Lung microvascular endothelial cell (primary cell): ENCODE data around the gene RCOR1. TPM values are rescaled to one million over a fixed set of nuclear protein-coding genes. Genes with fewer than 3 reads are reported as not detected.
"Not testable (repeated sequence)": the region's sequence is repeated elsewhere in the genome, so short reads cannot be mapped to it uniquely, and the experiment has no call there.

Source experiments
- DNase-seq, 2 donors: peaks; one replicate each; pipeline versions ENCODE4 v3.0.0 to v3.0.0-alpha.2; 2010; ENCODE audit warnings: low read depth in 2 of 2
- total RNA-seq: library from RNA; depleted of rRNA; stranded (reverse); fragments of >200 nt; gene quantifications from 2 replicates; pipeline ENCODE4 v1.2.1, GENCODE V29; 2014

Gene RCOR1
- total RNA-seq, 1 donor from 2014 or later, result 8.1 TPM

DNA sequence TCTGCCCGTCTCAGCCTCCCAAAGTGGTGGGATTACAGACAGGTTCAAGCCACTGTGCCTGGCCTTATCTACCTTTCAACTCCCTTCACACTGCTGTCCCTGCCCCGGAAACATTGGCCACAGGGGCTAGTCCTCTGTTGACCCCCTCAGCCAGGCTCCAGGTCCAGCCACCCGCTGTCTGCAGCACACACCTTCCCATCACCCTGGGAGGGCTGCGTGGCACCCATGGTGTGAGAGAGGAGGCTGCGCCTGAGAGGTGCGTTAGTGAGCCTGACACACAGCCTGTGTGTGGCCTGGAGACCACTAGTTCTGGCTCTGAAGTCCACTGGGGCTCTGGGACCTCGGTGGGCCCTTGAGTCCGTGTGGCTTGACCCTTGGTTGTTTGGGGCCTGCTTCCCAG lies 156.4 kb downstream of the RCOR1 start:
- no peak for DNase-seq

DNA sequence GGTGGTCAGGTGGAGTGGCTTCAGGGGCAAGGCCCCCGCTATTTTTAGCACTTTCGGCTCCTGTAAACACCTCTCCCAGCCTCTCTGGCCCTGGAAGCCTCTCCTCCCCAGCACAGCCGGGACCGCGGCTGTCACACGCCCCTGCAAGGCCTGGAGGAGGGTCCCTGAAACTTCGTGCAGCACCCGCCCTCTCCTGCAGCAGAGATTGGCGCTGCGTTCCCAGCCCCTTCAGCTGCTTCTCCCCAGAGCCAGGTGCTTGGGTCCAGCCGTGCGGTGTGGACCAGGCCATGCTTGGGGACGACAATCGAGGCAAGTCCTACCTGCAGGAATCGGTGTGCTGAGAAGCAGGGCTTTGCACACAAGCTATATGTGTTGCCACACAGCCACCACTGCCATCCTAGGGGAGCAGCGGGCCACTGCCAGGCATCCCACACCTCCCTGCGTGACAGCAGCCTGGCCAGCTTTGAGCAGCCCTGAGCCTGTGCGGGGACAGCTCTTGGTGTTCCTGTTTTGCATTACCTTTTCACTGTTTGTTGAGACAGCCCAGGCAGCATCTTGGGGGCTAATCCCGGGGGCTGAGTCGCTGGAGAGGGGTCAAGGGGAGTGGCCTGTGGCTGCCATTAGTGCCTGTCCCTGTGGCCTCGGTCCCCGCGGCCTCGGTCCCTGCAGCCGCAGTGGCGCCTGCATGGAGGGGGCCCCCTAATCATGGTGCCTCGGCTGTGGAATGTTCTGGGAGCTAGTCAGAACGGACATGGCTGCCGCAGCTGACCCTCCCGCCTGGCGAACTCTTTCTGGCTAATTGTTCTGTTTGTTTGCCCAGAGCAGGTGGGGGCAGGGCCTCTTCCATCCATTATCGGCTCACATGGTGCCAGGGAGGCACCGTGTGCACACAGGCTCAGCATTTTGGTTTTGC lies 157.2 kb downstream of the RCOR1 start:
- no peak for DNase-seq

DNA sequence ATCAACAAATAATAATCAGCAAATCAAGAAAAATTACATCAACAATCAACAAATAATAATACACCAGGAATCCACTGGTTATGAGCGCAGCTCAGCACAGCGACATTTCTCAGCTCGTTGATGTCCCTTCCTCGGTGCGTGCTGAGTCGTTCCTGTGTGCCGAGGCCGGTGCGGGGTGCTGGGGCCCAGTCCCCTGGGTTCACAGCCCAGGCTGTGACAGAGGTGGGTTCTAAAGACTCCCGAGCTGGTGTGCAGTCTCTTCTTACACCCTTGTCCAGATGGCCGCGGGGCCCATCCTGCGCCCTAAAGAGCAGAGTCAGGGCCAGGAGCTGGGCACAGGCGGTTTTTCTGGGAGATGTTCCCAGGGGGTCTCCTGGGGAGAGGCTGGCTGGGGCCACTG lies 157.9 kb downstream of the RCOR1 start:
- DNase-seq, result no peak

DNA sequence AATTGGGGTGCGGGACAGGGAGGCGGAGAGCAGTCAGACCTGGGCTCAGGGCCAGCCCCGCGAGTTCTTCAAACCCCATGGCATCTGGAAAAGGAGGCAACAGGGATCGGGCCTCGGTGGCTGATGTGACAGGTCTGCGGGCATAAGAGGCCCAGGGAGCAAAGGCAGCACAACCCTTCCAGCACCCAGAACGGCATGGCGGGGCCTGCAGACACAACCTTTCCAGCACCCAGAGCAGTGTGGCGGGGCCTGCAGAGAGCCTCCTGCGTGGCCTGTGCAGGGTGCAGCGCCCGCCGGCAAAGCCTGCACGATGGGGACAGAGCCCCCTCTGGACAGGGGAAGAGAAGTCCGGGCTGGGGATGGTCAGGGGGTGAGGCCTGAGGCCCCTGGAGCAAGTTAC lies 158.6 kb downstream of the RCOR1 start:
- DNase-seq, result no peak

DNA sequence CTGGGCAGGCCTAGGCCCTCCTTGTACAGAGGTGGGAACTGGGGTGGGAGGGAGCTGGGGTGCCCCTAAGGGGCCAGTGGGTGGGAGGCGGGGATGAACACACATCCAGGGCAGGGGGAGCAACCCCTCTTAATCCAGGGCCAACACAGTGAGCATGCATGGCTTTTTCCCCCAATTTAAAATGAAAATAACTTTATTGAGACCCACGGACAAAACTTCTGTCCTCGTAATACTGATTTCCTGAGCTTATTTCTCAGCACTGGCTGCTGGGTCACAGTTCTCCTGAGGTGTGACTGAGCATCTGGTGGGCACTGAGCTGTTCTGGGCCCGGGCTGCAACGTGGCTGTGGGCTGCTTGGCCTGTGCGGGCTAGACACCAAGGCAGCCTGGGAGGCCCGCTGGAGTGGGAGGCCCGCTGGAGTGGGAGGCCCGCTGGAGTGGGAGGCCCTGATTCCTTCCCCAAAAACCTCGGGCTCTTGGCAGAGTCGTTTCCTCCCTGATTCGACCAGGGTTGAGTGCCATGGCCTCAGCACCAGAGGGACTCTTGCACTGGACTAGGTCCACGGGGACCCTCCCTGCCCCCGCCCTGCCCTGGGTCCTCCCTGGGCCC lies 159.9 kb downstream of the RCOR1 start:
- no peak for DNase-seq

DNA sequence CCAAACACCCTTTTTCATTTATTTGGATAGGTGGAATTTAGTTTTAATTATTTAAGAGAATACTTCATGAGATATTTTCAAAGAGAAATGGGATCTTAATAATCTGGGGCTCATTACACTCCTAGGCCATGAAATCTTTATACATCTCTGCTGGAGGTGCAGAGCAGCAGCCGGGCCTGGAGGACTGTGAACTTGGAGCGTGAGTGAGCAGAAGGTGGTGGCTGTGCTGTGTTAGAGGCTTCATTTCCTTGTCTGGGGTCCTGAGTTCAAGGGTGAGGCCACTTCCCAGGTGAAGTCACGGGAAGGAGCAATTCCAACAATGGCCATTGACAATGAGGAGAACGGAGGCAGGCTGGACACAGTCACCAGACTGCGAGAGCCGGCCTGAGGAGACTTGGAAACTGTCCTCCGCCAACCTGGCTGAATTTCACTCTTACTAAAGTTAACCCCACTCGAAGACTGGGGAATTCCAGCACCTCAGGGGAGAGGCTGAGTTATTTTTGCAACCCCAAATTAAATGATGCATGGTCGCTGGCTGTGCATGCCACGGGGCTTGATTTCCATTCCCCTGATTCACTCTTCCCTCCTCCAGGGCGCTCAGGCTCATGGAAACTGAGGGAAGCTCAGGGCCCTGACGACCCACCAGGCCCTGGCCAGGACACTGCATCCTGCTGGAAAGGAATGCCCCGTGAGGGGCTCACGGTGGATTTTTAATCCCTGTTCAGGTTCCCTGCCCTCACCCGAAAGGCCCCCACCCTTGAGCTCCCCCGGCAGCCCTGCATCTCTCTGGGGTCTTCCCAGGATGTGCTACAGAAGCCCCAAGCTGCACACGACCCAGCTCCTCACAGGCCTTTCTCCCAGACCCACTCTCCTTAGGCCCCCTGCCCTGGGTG lies 162.2 kb downstream of the RCOR1 start:
- DNase-seq, result no peak

DNA sequence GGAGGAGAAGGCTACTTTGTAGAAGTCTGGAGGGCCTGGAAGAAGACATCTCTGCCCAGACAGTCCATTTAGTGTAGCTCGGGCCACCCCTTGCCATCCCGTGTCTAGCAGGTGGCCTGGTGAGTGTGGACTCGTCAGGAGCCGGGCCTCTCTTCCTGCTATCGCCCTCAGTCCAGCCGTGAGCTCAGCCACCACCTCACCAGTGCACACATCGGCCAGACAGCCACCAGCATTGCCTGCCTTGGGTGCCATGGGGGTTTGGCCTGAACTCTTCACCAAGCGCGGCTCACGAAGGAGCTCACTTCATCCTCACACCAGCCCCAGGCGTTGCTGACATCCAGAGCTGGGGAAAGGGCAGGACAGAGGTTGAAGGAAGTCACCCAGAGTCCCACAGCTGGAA lies 165.2 kb downstream of the RCOR1 start:
- DNase-seq, result no peak

DNA sequence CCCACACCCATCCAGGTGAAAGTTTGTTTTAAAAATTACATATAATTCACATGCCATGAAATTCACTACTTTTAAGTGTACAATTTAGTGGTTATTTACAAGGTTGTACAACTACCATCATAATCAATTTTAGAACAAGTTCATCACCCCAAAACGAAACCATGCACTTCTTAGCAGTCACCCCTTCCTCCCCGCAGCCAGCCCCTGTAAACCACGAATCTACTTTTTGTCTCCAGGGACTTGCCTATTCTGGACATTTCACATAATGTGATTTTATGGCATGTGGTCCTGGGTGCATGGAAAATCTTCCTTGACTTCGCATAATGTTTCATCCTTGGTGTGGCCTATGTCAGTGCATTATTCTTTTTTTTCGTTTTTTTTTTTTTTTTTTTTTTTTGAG lies 165.6 kb downstream of the RCOR1 start:
- DNase-seq, result no peak

DNA sequence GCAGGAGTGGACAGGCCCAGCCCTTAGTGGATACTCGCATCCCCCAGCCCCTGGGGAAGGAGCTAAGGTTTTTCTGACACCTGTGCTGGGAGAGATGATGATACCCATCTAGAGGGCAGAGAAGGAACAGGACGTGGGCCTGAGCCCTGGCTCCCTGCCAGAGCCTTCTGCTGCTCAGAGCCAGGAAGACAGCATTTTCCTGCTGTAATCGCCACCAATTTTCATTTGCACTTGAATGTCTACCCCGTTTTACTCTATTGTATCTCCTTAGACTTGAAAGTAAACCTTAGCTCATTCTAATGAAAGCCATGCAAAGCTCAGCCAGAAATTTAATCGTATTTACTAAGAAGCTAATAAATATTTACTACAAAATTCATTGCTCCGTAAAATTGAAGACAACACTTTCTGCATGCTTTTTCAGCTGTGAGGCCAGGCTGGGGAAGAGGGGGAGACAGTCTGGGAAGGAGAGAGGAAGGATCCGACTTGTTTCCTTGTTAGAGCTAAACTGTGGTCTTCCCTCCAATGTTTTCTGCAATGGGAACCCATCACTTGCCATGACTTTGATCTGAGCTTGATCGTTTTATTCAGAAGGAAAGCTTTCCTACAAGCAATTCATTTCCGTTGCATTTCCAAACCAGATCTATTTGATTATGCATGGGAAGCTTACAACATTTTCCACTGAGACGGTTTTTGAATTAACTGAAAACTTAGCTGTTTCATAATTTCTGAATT lies 167.2 kb downstream of the RCOR1 start:
- peak in 1 of 2 donors; percentile 56 for DNase-seq

DNA sequence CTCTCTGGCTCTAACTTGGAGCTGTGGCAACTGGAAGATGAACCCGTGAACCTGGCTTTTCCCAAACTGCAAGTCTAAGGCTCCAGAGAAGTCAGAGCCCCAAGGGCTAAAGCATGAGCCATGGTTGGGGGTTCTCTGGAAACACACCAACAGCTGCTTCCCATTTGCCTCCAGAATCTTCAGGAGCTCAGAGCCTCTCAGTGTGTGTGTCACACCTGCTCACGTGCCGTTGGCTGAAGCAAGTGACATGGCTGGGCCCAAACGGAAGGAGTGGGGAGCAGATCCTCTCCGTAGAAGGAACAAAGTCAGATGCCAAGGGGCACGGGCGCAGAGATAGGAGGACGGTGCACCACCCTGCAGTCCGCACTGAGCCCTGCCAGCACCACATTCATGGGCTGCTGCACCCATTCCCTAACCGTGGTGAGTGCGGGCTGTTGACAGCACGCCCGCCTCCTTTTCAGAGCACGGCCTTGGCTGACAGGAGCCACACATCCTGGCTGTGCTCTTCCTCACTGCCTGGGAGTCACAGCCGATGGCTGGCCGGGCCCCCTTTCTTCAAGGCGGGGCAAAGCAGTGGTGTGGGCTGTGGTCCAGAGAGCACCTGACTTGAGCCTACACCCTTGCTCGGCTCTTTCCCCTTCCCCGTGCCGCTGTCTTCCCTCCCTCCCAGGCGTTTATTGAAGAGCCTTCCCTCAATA lies 168.2 kb downstream of the RCOR1 start:
- no peak for DNase-seq

DNA sequence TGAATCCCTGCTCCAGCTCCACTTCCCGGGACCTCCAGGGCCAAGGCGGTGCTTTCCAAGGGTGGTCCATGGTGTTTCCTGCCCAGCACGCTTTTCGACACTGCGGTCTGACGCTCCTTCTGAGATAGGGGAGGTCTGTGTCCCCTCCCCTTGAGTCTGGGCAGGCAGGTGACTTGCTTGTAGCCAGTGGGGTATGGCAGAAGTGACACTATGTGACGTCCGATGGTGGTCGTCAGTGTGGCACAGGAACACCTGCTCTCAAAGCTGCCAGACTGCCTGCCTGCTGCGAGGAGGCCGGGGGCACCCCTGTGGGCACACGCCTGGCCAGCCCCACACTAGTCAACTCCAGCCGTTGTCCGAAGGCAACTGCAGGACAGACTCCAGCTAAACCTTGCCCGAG lies 168.8 kb downstream of the RCOR1 start:
- no peak for DNase-seq

DNA sequence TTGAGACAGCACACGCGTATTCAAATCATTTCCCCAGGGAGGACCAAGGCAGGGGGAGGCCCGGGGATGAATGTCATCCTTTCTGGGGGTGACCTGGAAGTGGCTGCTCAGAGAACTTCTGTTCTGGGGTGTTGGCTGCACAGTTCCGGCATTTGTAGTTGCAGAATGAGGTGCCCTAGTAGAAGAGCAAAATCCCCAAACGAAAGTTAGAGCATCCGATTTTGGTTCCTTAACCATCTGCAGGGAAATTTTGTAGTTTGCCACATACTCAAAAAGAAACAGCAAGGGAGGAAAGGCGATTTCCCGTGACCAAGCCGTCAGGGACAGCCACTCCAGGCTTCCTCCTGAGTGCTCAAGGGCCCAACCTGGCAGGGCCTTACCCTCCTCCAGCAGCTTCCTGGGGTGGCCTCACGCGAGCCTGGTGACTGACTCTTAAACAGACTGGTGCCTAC lies 171.8 kb downstream of the RCOR1 start:
- DNase-seq, result no peak

DNA sequence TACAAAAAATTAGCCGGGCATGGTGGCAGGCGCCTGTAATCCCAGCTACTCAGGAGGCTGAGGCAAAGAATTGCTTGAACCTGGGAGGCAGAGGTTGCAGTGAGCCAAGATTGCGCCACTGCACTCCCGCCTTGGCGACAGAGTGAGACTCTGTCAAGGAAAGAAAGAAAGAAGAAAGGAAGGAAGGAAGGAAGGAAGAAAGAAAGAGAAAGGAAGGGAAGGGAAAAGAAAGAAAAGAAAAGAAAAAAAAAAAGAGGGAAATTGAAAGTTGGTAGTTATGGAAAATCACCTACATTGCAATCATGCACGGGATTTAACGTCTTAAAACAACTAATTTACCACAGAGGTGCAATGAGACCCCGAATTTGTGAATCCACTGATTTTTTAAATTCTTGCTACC lies 173.3 kb downstream of the RCOR1 start:
- DNase-seq, result not testable (repeated sequence)

DNA sequence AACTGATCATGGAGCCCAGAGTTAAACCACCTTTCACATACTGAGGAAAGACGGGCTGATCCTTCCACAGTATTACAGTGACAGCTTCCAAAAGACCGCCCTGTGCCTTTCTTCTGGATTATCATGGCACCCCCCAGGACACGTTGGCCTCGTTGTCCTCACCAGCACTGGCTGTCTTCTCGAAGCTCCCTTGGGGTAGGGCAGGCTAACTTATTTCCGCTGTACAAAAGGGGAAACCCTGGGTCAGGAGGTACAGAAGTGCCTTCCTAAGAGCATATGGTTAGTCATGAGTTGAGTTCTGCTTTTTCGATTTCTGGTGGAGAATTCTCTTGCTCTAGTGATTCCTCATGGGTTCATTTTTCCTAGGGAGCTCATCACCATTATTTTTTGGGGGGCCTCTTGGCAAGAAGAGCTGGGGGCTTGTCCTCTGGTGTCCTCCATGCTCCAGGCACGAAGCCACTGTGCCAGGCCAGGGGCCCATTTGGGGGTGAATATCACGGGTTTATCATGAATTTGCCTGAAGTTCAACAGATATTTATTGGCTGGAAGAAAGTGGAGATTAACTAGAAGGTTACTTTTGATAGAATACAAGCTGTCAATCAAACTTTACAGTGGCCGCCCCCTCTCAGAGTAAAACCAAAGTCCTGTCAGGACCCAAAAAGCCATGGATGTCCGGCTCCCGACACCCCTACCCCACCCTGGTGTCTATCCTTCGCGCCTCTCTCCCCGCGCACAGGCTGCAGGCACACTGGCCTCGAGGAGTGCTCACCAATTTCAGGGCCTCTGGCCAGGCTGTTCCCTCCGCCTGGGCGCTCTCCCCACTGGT lies 176.0 kb downstream of the RCOR1 start:
- no peak for DNase-seq

DNA sequence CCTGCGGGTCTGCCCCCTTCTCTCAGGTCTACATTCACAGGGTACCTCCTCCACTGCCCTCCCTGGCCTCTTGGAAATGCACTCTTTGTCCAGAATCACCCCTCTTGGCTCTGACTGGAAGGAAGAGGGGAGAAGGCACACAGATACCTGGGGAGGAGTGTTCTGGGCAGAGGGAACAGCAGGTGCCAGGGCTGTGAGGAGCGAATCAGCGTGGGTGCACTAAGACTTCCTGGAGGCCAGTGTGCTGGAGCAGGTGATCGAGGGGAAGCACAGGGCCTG lies 176.5 kb downstream of the RCOR1 start:
- DNase-seq, result no peak

DNA sequence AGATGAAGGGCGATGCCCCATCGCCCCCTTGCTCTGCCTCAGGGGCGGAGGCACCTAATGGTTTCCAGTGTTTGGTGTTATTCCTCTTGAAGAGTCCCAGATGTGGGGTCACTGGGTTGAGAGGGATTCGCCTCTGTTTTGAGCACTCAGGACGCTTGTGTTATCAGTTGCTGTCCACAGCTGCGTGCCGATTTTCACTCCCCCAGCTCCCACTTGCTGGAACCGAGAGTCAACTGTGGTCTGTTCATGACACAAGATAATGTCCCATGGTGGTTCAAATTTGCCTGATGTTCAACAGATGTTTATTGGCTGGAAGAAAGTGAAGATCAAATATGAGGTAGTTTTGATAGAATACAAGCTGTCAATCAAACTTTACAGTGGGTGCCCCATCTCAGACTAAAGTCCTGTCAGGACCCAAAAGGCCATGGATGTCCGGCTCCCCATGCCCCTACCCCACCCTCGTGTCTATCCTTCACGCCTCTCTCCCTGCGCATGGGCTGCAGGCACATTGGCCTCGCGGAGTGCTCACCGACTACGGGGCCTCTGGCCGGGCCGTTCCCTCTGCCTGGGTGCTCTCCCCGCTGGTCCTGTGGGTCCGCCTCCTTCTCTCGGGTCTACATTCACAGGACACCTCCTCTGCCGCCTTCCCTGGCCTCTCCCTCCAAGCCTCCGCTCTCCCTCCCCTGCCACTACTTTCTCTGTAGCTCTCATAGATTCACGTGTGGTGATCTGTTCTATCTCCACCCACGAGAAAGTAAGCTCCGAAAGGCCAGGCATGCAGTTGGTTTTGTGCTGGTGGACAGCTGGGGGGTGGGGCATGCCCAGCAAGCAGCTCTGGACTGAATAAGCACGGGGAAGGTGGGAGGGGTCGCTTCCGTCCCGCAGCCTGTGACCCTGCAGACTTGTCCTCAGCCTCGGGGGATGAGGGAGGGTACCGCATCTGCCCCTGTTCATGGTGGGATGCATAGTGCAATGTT lies 178.0 kb downstream of the RCOR1 start:
- DNase-seq, result no peak

DNA sequence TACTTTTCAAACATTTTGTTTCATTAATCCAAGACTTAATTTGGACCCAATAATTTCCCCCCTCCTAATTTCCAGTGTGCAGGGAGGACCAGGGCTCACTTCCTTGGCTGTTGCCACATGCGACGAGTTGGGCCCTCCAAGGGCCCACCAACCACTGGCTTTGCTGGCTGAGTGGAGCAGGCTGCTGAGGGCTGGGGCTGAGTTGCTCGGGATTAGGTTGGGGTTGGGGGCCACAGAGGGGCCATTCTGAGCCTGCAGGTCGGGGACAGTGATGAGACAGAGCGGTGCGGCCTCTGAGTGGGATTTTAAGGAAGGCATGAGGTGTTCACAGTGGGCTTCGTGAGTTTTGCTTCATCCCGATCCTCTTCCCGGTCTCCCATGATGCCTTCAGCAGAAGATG lies 178.7 kb downstream of the RCOR1 start:
- DNase-seq, result no peak

DNA sequence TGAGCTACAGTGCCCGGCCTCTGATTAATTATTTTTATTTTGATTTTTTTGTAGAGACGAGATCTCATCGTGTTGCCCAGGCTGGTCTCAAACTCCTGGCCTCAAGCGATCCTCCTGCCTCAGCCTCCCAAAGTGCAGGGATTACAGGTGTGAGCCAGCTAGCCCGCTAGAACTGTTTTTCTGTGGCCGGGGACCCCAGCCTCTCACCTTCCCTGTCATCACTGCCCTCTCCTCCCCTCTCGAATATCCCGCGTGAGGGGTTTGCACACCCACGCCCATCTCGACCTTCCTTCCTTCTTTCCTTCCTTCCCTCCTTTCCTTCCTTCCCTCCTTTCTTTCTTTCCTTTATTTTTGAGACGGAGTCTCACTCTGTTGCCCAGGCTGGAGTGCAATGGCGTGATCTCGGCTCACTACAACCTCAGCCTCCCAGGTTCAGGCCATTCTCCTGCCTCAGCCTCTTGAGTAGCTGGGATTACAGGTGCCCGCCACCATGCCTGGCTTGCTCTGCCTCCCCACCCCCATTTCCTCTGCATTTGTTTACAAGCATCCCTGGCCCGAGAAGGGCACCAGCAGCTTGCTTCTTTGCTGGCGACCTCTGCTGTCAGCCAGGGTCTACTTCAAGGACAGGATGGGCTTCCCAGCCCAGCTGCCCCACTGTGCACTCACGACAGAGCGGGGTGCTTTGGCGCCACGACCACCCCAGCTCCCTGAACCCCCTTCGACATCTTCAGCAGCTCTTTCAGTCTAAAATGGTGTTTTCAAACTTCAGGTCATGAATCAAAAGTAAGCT lies 180.5 kb downstream of the RCOR1 start:
- peak; percentile 35 to 62 for DNase-seq
